GM18511 (cell line): ENCODE results near the gene MPHOSPH9.
"Not testable (repeated sequence)": the region's sequence is repeated elsewhere in the genome, so short reads cannot be mapped to it uniquely, and the experiment has no call there.

Source experiments
- ATAC-seq: cut with Tn5 transposase; IDR thresholded peaks from one replicate; pipeline ENCODE4 v1.9.1; 2021; ENCODE audit warnings: mild to moderate bottlenecking, moderate library complexity; ENCODE audit not compliant: unreplicated experiment

MPHOSPH9 gene

DNA sequence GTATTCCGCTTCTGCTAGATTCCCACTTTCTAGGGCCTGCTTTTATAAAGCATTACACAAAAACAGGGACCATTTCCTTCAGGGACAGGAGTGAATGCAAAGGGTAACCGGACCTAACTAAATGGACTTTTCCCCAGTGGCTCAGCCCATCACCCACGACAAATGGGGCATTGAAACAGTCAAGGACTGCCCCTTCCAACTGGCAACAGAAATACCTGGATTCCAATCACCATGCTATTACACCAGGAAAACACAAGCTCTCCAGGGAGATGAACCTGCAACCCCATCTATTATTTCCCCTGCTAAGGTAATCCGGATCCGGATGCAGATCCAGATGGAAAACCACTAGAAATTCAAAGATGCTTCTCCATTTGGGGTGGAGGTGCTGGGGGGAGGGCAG lies 1.0 kb downstream of the MPHOSPH9 start:
- ATAC-seq, result no peak

- ATAC-seq, result no peak
Measured at GRCh38 chr12:123229051-123229450, 3.9 kb downstream of the MPHOSPH9 start.

DNA sequence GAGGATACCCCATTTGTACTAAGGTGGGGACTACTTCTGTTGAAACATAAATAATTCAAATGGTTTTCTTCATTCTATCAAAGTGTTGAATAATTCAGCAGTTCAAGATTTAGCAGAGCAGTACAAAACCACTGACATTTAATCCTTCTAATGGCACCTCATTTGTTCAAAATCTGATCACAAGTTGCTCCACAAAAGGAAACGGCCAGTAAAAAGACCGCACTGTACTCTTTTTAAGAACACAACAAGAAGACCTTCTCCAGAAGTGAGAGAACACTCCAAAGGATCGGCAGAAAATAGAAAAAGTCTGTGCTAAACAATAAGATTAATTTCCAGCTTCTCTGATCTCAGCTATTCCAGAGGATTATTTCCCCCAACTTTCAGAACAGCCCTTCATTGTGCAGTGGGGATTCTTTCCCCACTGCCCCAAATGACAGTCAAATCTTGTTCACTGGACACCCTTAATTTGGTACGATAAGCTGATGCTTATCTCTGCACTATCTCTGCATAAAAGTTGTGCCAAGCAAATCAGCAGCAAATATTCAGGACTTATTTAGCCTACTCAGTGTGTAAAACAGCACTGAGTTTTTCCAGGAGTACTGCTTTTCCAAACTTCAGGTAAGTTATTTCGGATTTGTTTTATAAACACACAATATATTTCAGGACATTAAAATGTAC lies 5.2 kb downstream of the MPHOSPH9 start:
- no peak for ATAC-seq

DNA sequence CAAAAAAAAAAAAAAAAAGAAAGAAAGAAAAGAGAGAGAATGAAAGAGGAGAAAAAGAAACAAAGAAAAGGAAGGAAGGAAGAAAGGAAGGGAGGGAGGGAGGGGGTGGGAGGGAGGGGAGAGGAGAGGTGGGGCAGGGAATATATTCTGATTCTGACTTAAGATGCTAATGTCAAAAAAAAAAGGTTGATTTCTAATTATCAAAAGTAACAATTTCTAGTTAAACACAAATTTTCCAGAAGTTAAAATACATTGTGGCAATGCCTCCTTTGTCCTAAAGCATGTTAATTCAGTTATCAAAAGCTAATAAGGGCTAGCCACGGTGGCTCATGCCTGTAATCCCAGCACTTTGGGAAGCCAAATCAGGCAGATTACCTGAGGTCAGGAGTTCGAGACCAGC lies 7.5 kb downstream of the MPHOSPH9 start:
- no peak for ATAC-seq

DNA sequence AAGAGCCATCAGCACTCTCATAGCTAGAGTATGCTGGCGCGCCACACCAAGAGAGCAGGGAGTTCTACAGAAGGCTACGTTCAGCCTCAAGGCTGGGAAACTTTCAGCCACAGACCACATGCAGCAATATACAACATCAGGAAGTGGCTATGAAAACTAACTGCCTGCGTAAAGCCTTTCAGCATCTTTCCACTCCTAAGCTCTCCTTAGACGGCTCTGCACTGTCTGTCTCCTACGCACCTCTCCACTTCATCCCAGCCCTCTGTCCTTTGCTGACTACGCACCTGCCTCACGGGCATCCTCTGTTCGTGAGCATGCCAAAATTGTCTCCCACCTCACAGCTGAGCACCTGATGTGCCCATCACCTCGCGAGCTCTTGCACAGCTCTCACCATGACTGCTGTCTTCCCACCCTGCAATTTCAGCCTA lies 9.7 kb downstream of the MPHOSPH9 start:
- no peak for ATAC-seq

GRCh38 chr12:123207815-123208214 lies 25.1 kb downstream of the MPHOSPH9 start:
- not testable (repeated sequence) for ATAC-seq

DNA sequence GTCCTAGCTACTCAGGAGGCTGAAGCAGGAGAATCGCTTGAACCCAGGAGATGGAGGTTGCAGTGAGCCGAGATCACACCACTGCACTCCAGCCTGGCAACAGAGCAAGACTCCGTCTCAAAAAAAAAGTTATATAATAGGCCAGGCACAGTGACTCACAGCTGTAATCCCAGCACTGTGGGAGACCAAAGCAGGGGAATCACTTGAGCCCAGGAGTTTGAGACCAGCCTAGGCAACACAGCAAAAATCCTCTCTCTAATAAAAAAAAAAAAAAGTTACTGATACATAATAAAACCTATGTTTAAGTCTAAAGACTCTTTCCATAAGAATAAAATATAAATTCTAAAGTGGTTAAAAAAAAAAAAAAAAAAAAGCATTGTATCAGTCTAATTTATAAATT lies 26.1 kb downstream of the MPHOSPH9 start:
- ATAC-seq, result not testable (repeated sequence)

GRCh38 chr12:123200414-123200813 lies 32.5 kb downstream of the MPHOSPH9 start:
- no peak for ATAC-seq

GRCh38 chr12:123199936-123200335 lies 33.0 kb downstream of the MPHOSPH9 start:
- ATAC-seq, result no peak

GRCh38 chr12:123187637-123188036 lies 45.3 kb downstream of the MPHOSPH9 start:
- ATAC-seq, result no peak

DNA sequence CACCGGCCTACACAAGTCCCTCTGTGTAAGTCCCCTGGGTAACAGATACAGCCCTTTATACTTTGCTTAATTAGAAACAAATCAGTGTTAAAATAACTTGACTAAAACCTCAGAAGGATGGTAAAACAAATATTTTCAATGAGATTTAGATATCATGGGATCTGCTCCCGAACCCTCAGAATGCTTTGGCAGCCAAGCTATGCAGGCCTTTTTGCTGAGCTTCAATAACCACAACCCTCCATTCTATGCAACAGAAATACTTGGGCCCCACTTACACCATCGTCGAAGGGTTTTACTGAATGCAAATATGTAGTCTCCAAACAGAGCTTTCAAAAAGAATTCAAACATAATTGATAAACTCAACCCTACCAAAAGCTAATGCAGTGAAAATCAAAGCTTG lies 52.8 kb downstream of the MPHOSPH9 start:
- ATAC-seq, result no peak

- no peak for ATAC-seq
Measured at GRCh38 chr12:123171967-123172366, 61.0 kb downstream of the MPHOSPH9 start.

DNA sequence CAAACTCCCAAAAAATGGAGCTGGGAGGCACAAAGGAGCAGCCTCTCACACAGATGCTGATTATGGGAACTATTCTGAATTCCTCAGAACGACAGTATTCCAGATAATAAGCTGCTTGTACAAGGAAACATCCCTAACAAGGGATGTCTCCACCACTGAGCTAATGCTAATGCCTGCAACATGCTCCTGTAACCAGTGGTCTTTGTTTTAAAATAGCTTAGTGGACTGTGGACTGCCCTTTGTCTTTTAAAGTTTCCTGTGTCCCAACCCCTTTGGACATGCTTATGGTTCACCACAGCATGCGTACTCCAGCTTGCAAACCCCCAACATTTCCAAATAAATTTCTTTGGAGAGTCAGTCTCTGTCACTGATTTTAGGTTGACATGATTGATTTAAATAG lies 65.6 kb downstream of the MPHOSPH9 start:
- no peak for ATAC-seq

DNA sequence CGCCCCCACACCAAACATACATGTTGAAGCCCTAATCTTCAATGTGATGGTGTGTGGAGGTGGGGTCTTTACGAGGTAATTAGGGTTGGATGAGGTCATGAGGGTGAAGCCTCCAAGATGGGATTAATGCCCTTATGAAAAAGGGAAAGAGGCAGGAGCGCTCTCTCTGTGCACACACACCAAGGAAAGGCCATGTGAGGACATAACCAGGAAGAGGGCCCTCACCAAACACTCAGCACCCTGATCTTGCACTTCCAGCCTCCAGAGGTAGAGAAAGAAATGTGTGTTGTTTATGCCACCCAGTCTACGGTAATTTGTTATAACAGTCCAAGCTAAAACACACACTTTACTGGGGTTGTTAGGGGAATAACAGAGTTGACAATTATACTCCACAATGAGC lies 67.4 kb downstream of the MPHOSPH9 start:
- ATAC-seq, result no peak

- ATAC-seq, result no peak
Measured at GRCh38 chr12:123164710-123165261, 68.2 kb downstream of the MPHOSPH9 start.

DNA sequence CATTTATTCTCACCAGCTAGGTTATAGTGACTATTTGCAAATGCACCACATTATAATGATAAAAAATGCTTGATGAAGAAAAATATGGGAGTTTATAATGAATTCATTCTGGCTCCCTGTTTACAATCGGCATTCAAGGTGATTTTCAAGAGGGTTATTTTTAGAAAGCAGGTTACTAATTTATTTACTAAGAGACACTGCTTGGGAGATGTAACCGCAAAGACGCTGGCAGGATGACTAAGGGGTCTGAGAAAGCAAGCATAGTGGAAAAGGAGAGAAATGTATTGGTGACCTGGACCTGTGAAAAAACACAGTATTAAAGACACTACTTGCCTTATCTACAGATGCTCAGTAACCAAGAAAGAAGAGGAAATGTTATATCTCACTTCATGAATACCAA lies 68.7 kb downstream of the MPHOSPH9 start:
- ATAC-seq, result no peak

GRCh38 chr12:123163227-123163626 lies 69.7 kb downstream of the MPHOSPH9 start:
- no peak for ATAC-seq

DNA sequence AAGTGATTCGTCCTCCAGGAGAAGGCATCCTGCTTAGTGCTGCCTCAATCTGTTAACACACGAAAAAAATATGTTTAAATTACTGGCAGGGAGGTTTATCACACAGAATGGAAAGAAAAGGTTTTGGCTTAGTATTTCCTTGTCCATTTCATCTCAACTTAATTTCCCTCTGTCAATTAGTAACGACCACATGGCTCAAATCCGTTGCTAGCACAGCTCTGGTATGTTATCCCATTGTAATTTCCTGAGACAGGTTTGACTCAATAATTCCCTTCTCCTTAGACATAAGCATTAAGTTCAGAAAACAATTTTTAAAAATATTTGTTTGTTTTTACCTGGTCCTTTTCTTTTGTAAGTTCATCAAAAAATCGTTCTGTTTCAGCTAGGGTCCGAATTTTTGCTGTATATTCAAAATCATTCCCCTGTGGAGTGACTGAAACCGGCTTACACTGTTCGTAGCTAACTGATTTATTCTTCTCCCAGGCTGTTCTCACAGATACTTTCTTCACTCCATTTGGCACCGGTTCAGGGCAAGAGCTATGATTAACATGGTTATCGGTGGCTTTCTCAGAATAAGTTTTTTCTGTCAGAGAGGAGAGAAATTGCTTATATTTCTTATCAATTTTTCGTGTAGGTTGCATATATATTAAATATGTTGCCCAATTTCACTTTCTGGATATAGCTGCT lies 72.0 kb downstream of the MPHOSPH9 start:
- ATAC-seq, result no peak

DNA sequence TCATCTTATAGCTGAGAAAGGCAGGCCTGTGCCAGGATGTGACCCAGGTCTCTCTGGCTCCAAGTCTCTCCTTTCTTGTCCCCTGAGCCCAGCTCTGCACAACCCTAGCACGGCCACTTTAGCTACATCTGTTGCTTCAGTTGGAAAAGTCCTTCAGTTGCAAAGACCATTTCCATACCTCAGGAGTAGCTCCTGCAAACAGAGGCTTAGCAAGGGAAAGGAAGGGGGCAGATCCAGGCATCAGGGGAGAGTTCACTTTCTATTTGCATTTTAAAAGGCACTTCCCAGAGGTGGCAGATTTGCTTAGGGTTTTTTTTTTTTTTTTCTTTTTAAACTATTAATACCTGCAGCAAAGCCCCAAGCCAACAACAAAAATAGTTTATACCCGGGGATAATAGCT lies 79.0 kb downstream of the MPHOSPH9 start:
- no peak for ATAC-seq

DNA sequence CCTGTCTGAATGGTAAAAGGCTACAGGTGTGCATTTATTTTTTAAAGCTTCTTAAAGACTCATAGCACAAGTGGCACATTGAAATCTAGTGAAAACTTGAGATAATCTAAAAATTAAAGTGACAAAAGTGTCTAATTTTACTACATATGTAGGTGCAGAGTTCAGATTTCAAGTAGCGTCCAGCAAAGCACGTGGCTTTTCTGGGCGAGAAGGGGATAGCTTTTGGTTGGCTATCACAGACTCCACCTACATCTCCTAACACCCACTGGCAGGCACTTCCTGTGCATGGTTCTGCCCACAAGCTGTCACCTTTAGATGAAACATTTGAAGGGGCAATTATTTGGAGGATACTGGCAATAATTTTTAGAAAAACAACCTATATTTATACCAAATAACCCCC lies 80.1 kb downstream of the MPHOSPH9 start:
- ATAC-seq, result no peak

- peak; percentile 9 for ATAC-seq
Measured at GRCh38 chr12:123151457-123152454, 81.2 kb downstream of the MPHOSPH9 start.
